PC-3 (cell line): ENCODE data around the gene ARHGAP42.

Source experiments
- CTCF ChIP-seq: fragments of 300-600 bp; sonication (generic); conservative IDR thresholded peaks from 2 replicates; pipeline ENCODE4 v1.5.1; 2017; ENCODE audit warnings: antibody characterized with exemption, low read depth, mild to moderate bottlenecking, low read length
- EZH2 ChIP-seq: fragments of 300-600 bp; sonication (generic); IDR thresholded peaks from one replicate; pipeline ENCODE4 v1.6.1; 2017; ENCODE audit warnings: antibody characterized with exemption, mild to moderate bottlenecking, low read length; ENCODE audit not compliant: unreplicated experiment
- EZH2phosphoT487 ChIP-seq: fragments of 300-600 bp; sonication (generic); IDR thresholded peaks from 2 replicates; pipeline ENCODE4 v1.6.1; 2018; ENCODE audit warnings: mild to moderate bottlenecking, antibody characterized with exemption, low read length, borderline replicate concordance

- no peak for TF ChIP-seq EZH2
- no peak for TF ChIP-seq CTCF
- no peak for TF ChIP-seq EZH2phosphoT487
These were observed 297.6 kb downstream of the ARHGAP42 start for GRCh38 chr11:100984668-100985067.
